NOMO-1 treated with dmso at 0.1 percent for 144 hours (cell line): ENCODE measurements around the gene TMEM119.

Experiments
- DNase-seq: peaks from one replicate; lab custom pipeline; 2025; ENCODE audit not compliant: unreplicated experiment; lab: John Stamatoyannopoulos, UW

The TMEM119 gene

DNA sequence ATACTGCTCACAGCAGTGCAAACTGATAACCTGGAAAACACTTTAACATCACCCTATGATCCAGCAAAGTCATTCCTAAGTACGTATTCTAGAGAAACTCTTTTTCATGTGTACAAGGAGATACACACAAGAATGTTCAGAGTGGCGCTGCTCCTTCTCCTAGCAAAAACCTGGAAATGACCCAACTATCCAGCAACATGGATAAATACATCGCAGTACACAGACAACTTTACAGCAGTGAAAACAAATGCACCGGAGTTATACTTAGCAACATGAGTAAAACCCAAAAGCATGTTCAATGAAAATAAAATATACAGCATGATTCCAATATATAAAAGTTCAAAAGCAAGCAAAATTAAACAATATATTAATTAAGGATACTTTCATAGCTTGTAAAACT lies 55.6 kb downstream of the TMEM119 start:
- DNase-seq = no peak
